GM10847 (cell line): Measurements from ENCODE around the gene UCK2.

Source experiments
- POLR2A ChIP-seq: IDR thresholded peaks from 2 replicates; pipeline ENCODE4 v1.6.1; 2011; ENCODE audit not compliant: insufficient read length; ENCODE audit errors: extremely low read depth

The UCK2 gene

DNA sequence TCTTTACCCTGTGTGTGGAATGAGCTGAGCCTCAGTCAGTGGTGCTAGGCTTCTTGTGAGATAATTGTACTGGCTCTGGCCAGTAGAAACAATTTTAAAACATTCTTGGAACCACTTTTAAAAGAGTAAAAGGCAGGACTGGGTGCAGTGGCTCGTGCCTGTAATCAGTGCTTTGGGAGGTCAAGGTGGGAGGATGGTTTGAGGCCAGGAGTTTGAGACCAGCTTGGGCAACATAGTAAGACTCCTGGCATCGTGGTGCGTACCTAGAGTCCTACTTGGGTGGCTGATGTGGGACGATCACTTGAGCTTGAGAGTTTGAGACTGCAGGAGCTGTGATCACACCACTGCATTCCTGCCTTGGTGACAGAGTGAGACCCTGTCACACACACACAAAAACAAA is 89.8 kb downstream of the UCK2 start:
- no peak for TF ChIP-seq POLR2A

DNA sequence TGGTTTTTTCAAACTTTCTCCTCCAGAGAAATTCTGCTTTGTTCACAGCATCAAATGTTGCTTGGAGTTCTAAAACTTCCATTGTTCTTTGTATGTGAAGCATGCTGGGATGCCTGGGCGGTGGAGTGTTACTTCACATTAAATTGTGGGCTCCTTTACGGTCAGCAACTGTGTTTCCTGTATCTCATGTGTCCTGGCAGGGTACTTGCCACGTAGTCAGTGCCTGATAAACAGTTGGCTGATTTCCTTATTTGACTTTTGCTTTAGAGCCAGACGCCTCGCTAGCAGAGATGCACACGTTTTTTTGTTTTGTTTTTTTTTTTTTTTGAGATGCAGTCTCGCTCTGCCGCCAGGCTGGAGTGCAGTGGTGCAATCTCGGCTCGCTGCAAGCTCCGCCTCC is 96.7 kb downstream of the UCK2 start:
- TF ChIP-seq POLR2A = no peak

DNA sequence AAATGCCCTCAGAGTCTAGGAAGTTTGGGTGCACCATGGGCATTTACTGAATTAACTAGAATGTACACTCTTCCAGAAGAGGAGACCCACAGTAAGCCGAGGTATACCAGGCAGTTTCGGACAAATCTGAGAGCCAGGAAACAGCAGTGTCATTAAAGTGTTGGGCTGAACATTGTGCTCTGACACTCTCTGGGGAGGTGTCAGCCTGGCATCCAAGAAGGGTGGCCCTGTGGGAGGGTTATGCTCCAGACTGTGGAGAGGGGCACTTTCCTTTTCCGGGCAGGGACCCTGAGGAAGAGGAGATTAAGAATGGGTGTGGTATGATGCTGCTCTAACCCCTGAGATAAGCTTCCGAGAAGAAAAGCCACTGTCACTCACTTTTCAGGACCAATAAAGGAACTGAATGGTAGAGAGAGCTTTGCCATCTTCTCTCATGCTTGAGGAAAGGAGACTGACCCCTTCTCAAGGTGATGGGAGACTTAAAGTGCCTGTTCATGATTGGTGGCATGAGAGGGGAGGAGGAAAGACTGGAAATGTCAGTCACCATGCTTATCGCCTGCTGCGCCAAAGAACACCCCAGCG is 98.2 kb downstream of the UCK2 start:
- TF ChIP-seq POLR2A = no peak

DNA sequence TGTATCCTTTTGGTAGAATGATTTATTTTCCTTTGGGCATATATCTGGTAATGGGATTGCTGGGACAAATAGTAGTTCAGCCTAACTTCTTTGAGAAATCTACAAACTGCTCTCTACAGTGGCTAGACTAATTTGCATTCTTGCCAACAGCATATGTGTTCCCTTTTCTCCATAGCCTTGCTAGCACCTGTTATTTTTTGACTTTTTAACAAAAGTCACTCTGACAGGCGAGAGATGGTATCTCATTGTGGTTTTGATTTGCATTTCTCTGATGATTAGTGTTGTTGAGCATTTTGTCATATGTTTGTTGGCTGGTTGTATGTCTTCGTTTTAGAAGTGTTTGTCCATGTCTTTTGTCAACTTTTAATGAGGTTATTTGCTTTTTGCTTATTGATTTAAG is 99.8 kb downstream of the UCK2 start:
- no peak for TF ChIP-seq POLR2A

DNA sequence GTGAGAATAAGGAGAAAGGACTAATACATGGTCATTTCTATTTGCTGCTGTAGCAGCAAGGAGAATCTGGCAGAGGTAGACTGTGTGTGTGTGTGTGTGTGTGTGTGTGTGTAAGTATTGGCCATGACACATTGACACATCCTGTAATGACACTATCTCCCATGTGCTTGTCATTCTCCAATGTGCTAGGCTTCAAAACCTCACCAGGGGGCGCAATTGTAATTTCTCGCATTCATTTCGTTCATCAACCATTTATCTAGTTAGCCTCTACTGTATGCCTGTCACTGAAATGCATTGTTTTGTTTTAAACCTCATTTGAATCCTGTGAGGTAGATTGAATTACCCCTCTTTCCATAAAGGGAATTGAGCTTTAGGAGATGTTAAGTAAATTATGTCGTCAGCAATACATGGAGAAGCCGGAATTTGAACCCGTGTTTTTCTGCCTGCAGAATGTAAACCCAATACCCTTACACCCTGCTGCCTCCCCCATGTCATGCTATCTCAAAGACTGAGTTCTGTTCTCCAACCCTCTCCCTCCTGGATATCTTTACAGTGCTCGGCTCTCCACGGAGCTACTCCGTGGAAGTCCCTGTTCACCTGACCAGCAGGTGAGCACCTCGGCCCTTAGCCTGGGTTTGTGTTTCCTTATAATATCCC is 100.8 kb downstream of the UCK2 start:
- TF ChIP-seq POLR2A = no peak

DNA sequence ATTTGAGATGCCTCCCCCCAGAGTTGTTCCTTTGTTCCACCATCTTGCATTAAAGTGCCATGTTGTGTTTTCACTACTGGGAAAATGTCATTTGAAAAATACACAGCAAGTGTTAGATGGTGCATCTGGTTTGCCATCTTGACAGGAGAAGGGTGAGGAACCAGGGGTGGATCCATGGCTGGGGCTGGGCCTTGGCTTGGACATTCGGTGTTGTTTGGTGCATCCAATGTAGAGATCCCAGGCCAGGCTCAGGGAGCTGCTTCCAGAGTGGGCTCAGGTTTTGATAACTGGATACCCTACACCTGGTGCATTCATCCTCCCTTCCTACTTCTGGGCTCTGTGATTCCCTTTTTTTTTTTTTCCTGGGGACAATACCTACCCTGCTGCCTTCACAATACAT is 103.5 kb downstream of the UCK2 start:
- no peak for TF ChIP-seq POLR2A

DNA sequence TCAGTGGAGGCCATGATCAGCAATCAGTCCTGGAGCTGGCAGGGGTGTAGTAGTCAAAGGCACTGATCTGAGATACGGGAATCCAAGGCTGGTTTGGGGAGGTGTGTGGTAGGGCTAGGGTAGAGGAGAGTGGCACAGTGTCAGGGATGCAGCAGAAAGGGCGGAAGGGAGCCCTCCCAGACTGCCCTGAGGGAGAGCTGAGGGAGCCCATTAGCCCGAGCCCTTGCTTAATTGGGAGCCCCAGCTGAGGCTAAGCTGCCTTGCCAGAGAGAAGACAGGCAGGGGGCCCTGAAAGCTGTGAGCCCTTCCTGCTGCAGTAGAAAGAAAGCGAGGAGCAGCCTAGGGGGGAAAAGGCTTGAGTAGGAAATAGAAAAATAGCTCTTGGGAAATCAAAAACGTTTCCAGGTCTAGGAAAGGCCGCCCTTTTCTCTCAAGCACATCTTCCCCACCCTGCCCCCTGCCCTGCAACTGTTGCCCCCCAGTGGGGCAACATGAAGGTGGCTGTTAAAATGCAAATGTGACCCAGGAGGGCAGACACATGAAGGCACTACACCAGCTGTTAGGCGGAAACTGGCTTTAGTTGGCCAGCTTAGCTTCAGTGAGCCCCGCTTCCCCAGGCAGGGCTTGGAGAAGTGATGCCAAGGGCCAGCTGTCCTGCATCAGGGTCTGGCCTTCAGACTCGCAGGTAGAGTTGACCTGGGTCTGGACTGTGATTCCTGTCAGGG is 106.2 kb downstream of the UCK2 start:
- no peak for TF ChIP-seq POLR2A

DNA sequence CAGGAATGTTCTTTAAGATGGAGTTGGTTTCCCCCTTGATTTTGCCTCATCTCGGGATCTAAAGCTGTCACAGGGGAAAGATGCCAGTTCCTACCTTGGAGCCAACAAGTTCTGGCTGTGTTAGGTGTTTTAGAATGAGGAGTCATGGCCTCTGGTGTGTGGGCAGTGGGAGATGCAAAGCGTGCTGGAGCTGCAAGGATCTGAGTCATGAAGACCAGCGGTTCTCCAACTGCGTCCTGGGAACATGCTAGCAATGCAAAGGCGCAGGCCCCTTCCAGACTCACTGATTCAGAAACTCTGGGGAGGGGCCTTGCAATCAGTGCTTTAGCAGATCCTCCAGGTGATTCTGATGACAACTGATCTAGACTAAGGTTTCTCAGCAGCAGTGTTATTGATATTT is 109.1 kb downstream of the UCK2 start:
- TF ChIP-seq POLR2A = no peak

DNA sequence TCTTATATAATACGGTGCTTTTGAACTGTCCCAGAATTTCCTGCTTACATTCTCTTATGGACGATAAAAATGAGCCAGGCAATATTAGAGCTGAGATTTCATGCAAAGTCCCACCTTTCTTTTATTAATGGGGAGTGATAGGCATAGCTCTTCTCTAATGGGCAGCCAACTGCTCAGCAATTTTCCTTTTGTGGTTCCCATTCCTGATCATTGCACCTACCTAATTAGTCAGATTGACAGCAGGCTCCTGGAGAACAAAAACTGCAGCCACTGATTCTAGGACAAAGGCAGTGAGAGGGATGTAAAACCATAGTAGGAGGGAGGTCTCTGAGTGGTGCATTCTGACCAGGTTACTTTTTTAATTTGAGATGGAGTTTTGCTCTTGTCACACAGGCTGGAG is 110.4 kb downstream of the UCK2 start:
- TF ChIP-seq POLR2A = no peak

DNA sequence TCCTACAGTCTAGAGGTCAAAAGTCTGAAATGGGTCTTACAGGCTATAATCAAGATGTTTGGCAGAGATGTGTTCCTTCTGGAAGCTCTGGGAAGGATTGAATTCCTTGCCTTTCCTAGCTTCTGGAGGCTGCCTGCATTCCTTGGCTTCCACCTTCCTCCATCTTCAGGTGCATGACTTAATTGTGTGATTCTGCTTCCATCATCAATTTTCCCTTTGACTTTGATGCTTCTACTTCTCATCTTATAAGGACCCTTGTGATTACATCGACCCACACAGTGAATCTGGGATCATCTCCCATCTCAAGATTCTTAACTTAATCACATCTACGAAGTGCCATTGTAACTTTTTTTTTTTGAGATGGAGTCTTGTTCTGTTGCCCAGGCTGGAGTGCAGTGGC is 111.4 kb downstream of the UCK2 start:
- no peak for TF ChIP-seq POLR2A

DNA sequence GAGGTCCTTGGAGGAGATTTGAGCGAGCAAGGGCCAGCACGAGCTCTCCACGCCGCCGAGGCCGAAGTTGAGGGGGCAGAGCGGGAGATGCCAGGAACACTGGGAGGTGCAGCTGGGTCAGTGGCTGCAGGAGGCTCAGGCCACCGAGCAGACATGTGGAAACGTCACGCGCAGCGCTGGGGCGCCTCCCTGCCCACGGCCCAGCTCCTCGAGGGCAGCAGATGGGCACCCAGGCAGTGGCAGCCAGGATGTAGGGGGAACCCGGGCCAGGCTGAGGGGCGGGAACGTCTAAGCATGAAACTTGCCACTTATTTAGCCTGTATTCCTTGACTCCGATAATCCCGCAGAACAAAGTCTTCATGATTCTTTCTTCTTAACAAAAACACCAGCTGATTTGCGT is 114.1 kb downstream of the UCK2 start:
- no peak for TF ChIP-seq POLR2A

DNA sequence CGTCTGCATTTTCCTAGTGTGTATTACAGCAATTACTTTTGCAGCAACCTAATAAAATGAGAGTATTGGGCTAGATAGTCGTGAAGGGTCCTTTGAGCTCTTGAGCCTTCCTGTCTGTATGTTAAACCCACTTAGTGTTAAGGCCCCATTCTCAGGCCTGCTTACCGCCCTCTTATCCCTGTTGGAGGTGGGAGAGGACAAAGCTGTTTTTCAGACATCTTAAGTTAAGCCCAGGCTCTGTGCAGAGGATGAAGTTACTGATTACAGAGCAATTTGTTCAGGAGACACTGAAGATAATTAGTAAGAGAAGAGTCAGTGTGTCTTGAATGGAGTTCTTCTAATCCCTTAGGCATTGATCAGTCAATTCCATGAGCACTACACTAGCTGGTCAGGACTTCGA is 114.6 kb downstream of the UCK2 start:
- no peak for TF ChIP-seq POLR2A

DNA sequence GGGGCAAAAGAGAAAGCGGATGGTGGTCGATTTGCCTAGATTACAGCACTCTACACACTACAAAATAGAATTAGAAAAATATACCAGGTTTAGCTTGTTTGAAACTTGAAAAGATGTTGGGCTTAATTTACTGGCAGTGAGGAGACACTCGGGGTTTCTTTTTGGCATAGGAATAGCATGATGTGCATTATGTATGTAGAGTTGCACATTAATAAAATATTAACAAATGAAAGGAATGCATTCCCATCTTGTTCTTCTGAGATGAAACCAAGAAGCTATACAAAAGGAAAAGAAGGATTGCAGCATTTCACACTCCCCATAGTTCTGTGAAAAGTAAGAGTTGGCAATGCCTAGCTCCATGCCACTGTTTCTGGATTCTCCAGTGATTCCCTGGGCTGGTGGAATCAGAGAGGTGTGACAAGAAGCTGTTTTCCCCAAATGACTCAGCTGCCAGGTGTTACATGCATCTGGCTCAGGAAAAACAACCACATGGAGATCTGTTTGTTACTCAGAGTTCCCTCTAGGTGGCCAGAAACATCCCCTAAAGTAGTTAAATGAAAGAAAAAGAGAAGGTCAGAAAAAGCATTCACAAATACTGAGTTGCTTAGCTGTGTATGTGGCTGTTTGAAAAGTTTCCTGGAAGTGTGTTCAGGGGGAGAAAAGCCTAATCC is 115.6 kb downstream of the UCK2 start:
- no peak for TF ChIP-seq POLR2A

DNA sequence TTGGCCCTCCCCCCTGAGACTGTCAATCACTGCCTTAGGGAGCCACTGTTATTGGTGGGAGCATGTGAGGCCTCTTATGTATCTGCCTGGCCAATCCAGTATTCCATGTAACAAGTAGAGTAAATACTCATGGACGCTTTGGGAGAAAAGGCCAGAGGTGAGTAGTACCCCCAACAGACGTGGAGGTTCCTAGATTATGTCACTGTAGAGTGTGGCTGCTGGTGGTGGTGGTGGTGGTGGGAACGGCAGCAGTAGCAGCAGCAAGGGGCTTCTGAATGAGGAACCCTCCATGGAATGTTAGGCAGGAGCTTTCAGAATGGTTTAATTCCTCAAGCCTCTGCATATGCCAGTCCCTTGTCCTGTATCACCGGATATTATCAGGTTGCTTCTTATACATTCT is 118.5 kb downstream of the UCK2 start:
- no peak for TF ChIP-seq POLR2A

DNA sequence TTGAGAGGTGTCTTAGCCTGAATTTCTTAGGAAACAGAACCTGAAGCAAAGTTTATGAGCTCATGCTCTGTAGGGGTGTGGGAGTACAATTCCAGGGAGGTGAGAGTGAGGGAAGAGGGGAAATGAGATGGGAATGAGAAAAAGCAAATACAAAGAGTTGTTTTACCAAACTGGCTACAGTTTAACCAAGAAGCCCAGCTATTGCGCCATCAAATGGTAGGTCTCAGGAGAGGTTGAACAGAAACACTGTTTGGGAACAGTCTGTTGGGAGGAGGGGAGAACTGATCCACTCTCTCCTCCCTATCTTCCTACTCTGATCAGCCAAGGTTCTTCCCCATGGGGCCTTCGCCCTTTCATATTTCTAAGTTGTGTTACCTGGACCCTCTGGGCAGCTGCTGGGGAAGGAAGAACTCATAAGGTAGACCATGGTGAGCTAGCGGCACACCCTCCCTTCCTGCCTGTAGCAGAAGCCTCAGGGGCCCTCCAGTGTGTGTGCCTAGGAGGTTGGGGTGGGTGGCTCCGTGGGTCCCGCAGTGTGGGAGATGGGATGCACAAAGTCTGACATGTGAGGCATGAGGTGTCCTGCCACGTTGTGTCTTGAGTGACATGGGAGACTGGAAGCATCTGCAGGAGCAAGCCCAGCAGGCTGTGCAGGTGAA is 120.5 kb downstream of the UCK2 start:
- no peak for TF ChIP-seq POLR2A

DNA sequence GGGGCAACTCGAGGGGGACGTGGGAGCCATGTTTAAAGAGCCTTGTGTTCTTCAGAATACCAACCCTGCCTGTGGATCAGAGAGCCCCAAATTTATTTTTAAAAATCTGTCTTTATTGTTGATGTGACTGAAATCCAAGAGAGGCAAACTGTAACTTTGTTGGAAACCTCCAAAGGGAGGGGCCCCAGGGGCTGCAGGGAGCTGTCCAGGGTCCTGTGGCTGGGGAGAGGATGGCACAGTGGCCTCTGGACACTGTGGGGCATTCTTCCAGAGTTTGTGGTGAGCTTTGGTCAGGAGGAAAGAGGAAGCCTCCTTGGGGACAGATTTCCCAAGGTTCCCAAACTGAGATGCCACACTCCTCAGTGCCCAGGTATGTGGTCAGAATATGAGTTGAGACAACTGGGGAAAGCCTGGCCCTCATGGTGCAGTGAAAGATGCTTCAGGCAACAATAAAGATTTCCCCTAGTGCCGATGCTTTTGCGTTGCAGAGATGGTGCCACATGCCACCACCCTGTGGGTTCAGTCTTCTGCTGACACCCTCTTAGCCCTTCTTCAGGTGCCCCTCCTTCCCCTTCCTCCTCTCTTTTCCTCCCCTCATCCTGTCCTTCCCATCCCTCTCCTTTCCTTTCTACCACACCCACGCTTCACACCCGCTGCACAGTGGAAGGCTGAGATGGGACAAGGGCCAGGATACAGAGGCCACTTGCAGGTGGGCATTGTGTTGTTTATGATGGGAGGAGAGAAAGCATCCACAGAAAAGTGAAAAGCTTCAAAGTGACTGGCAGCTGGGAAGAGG is 122.1 kb downstream of the UCK2 start:
- no peak for TF ChIP-seq POLR2A
